A673 (cell line): ENCODE measurements around the gene IDNK. TPM values are rescaled to one million over a fixed set of nuclear protein-coding genes. Genes with fewer than 3 reads are reported as not detected.

ENCODE experiments used
- BruUV-seq: library from RNA; stranded (reverse); fragments of 400-500 nt; replicated peaks from 2 replicates; lab custom pipeline; 2021; lab: Mats Ljungman, UMichigan
- CTCF ChIA-PET: fragments of 300-600 bp; sonication (Branson Sonifier 250); formaldehyde crosslinking; loops from one replicate; lab custom pipeline; 2022; ENCODE audit warnings: antibody characterized with exemption; lab: Charles Lee
- POLR2A ChIA-PET: fragments of 300-600 bp; sonication (Branson Sonifier 250); formaldehyde crosslinking; loops from one replicate; lab custom pipeline; 2022; ENCODE audit warnings: antibody characterized with exemption; ENCODE audit not compliant: low non-redundant PET; lab: Charles Lee
- DNase-seq: peaks from one replicate; pipeline ENCODE4 v3.0.0-alpha.2; 2015; ENCODE audit warnings: low spot score
- H3K27ac ChIP-seq: fragments of 200-600 bp; sonication (generic); 2 replicates; pipeline ENCODE4 v1.5.1; 2016; ENCODE audit warnings: mixed run types, low read depth, mild to moderate bottlenecking, mixed read lengths, antibody characterized with exemption, low read length; ENCODE audit not compliant: poor library complexity, severe bottlenecking
- H3K27me3 ChIP-seq: fragments of 200-600 bp; sonication (generic); replicated peaks from 2 replicates; pipeline ENCODE4 v1.6.1; 2017; ENCODE audit warnings: mixed run types, low read depth, mild to moderate bottlenecking, mixed read lengths, antibody characterized with exemption, low read length; ENCODE audit not compliant: insufficient read depth, poor library complexity
- H3K36me3 ChIP-seq: fragments of 200-600 bp; sonication (generic); 2 replicates; pipeline ENCODE4 v1.6.1; 2016; ENCODE audit warnings: mixed run types, mild to moderate bottlenecking, mixed read lengths, antibody characterized with exemption, low read length; ENCODE audit not compliant: insufficient read depth, poor library complexity, severe bottlenecking
- H3K4me1 ChIP-seq: fragments of 200-600 bp; sonication (generic); 2 replicates; pipeline ENCODE4 v1.6.1; 2017; ENCODE audit warnings: mixed run types, mild to moderate bottlenecking, mixed read lengths, antibody characterized with exemption, low read length; ENCODE audit not compliant: insufficient read depth, poor library complexity, severe bottlenecking
- H3K4me3 ChIP-seq: fragments of 200-600 bp; sonication (generic); 2 replicates; pipeline ENCODE4 v1.5.1; 2016; ENCODE audit warnings: low read depth, mixed run types, mild to moderate bottlenecking, mixed read lengths, low read length; ENCODE audit not compliant: poor library complexity, severe bottlenecking
- H3K9me3 ChIP-seq: fragments of 200-600 bp; sonication (generic); 2 replicates; pipeline ENCODE4 v1.6.1; 2016; ENCODE audit warnings: mixed run types, low read depth, mild to moderate bottlenecking, mixed read lengths, antibody characterized with exemption, low read length; ENCODE audit not compliant: poor library complexity, severe bottlenecking
- EZH2 ChIP-seq: fragments of 200-600 bp; sonication (generic); IDR thresholded peaks from 2 replicates; pipeline ENCODE4 v1.6.1; 2017; ENCODE audit warnings: borderline replicate concordance, low read depth, mild to moderate bottlenecking, mixed read lengths, antibody characterized with exemption, low read length; ENCODE audit not compliant: poor library complexity, severe bottlenecking
- intact Hi-C: fragments of 100-400 bp; cut with micrococcal nuclease; formaldehyde crosslinking; loops from one replicate; pipeline ENCODE4 v1.10.0; 2022; ENCODE audit not compliant: unreplicated experiment
- total RNA-seq: library from RNA; stranded (reverse); gene quantifications from 2 replicates; pipeline ENCODE4 v1.2.3, GENCODE V29; 2021
- TF ChIP-seq, protein P1 (sequence below): fragments of 300-800, 200-600 bp; sonication (generic); conservative IDR thresholded peaks from 2 replicates; pipeline ENCODE4 v1.5.1; 2017; ENCODE audit warnings: low read depth, mild to moderate bottlenecking, antibody characterized with exemption, low read length, moderate library complexity, mixed read lengths

Gene IDNK
- total RNA-seq, 1 experiment from 2014 or later, result 1.6 TPM

GRCh38 chr9:83655433-83655832, 32.5 kb downstream of the IDNK start:
- TF ChIP-seq, protein P1, sequence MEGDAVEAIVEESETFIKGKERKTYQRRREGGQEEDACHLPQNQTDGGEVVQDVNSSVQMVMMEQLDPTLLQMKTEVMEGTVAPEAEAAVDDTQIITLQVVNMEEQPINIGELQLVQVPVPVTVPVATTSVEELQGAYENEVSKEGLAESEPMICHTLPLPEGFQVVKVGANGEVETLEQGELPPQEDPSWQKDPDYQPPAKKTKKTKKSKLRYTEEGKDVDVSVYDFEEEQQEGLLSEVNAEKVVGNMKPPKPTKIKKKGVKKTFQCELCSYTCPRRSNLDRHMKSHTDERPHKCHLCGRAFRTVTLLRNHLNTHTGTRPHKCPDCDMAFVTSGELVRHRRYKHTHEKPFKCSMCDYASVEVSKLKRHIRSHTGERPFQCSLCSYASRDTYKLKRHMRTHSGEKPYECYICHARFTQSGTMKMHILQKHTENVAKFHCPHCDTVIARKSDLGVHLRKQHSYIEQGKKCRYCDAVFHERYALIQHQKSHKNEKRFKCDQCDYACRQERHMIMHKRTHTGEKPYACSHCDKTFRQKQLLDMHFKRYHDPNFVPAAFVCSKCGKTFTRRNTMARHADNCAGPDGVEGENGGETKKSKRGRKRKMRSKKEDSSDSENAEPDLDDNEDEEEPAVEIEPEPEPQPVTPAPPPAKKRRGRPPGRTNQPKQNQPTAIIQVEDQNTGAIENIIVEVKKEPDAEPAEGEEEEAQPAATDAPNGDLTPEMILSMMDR, result no peak
- TF ChIP-seq EZH2, result no peak
- intact Hi-C loops, result no loop called here
- no peaks in the 10 kb centered on the region for H3K27me3 ChIP-seq
- H3K9me3 ChIP-seq, result no peaks in the 10 kb centered on the region
- peaks cover 8% of the 10 kb centered on the region for H3K4me1 ChIP-seq
- no peak overlapping the region for H3K4me3 ChIP-seq
- CTCF ChIA-PET, result no interaction called here
- BruUV-seq, result no TSS peak
- peaks cover 60% of the 10 kb centered on the region for H3K36me3 ChIP-seq
- no peak for DNase-seq
- H3K27ac ChIP-seq, result no peak overlapping the region
- POLR2A ChIA-PET, result no interaction called here

GRCh38 chr9:83656032-83656680, 33.2 kb downstream of the IDNK start:
- H3K36me3 ChIP-seq, result peaks cover 66% of the 10 kb centered on the region
- BruUV-seq, result no TSS peak
- H3K27ac ChIP-seq, result no peak overlapping the region
- peaks cover 7% of the 10 kb centered on the region for H3K4me1 ChIP-seq
- H3K4me3 ChIP-seq, result no peak overlapping the region
- ChIA-PET POLR2A (no interaction called here), CTCF (no interaction called here)
- H3K27me3 ChIP-seq, result no peaks in the 10 kb centered on the region
- DNase-seq, result no peak
- no peaks in the 10 kb centered on the region for H3K9me3 ChIP-seq
- TF ChIP-seq, protein P1, result no peak
- TF ChIP-seq EZH2, result no peak
- intact Hi-C loops, result no loop called here

- Histone ChIP-seq H3K27me3 (no peaks in the 10 kb centered on the region), H3K9me3 (no peaks in the 10 kb centered on the region), H3K36me3 (peaks cover 66% of the 10 kb centered on the region), H3K4me3 (no peak overlapping the region), H3K27ac (no peak overlapping the region), H3K4me1 (peaks cover 7% of the 10 kb centered on the region)
- TF ChIP-seq, protein P1, result no peak
- no peak for TF ChIP-seq EZH2
- CTCF ChIA-PET, result no interaction called here
- no TSS peak for BruUV-seq
- POLR2A ChIA-PET, result no interaction called here
- intact Hi-C loops, result no loop called here
- no peak for DNase-seq
Observed at GRCh38 chr9:83656952-83657351, 34.0 kb downstream of the IDNK start.
